Chondrocyte (in vitro differentiated cells): ENCODE measurements around the gene MLXIP. TPM values are rescaled to one million over a fixed set of nuclear protein-coding genes. Genes with fewer than 3 reads are reported as not detected.
A peak's percentile ranks its signal among the peaks of the same experiment; 100 is the strongest.
"Not testable (repeated sequence)": the region's sequence is repeated elsewhere in the genome, so short reads cannot be mapped to it uniquely, and the experiment has no call there.

ENCODE experiments used
- DNase-seq: peaks from one replicate; pipeline ENCODE4 v3.0.0; 2021; ENCODE audit warnings: mixed read lengths, low spot score
- H3K27ac Mint-ChIP-seq: one replicate; pipeline ENCODE4 v1.8.0; 2021; ENCODE audit warnings: mild to moderate bottlenecking, moderate library complexity, mixed read lengths; ENCODE audit not compliant: unreplicated experiment
- H3K27me3 Mint-ChIP-seq: 2 replicates; pipeline ENCODE4 v1.8.0; 2021; ENCODE audit warnings: low read depth, mixed read lengths
- H3K36me3 Mint-ChIP-seq: 2 replicates; pipeline ENCODE4 v1.8.0; 2021; ENCODE audit warnings: low read depth, mixed read lengths
- H3K4me1 Mint-ChIP-seq: 2 replicates; pipeline ENCODE4 v1.8.0; 2021; ENCODE audit warnings: low read depth, mild to moderate bottlenecking, mixed read lengths
- H3K4me3 Mint-ChIP-seq: one replicate; pipeline ENCODE4 v1.8.0; 2021; ENCODE audit warnings: mild to moderate bottlenecking, moderate library complexity, mixed read lengths; ENCODE audit not compliant: unreplicated experiment
- H3K9me3 Mint-ChIP-seq: 2 replicates; pipeline ENCODE4 v1.8.0; 2021; ENCODE audit warnings: low read depth, mixed read lengths
- CTCF ChIP-seq: fragments of 200-600 bp; sonication (generic); IDR thresholded peaks from 2 replicates; pipeline ENCODE4 v1.5.0; 2021; ENCODE audit warnings: antibody characterized with exemption, mild to moderate bottlenecking, moderate library complexity
- total RNA-seq: library from RNA; stranded (reverse); gene quantifications from 3 replicates; pipeline ENCODE4 v1.2.1, GENCODE V29; 2021

The MLXIP gene
- total RNA-seq, 1 donor from 2014 or later, result 61.7 TPM

GRCh38 chr12:122031342-122032216 lies 47.0 kb upstream of the MLXIP start:
- no peaks in the 10 kb centered on the region for H3K27me3 Mint-ChIP-seq
- H3K27ac Mint-ChIP-seq, result no peak overlapping the region
- peaks cover 5% of the 10 kb centered on the region for H3K4me1 Mint-ChIP-seq
- TF ChIP-seq CTCF, result peak; percentile 79
- H3K4me3 Mint-ChIP-seq, result no peak overlapping the region
- DNase-seq, result no peak
- peaks cover 6% of the 10 kb centered on the region for H3K36me3 Mint-ChIP-seq
- H3K9me3 Mint-ChIP-seq, result no peaks in the 10 kb centered on the region

GRCh38 chr12:122032580-122032979 lies 46.0 kb upstream of the MLXIP start:
- Mint-ChIP-seq H3K4me1 (peaks cover 5% of the 10 kb centered on the region), H3K36me3 (peaks cover 8% of the 10 kb centered on the region), H3K27me3 (no peaks in the 10 kb centered on the region), H3K9me3 (no peaks in the 10 kb centered on the region), H3K4me3 (no peak overlapping the region), H3K27ac (no peak overlapping the region)
- no peak for DNase-seq
- no peak for TF ChIP-seq CTCF

- H3K27ac Mint-ChIP-seq, result peak overlapping the region; percentile 17
- DNase-seq, result no peak
- no peak for TF ChIP-seq CTCF
These were observed 43.3 kb upstream of the MLXIP start for GRCh38 chr12:122035292-122035691.

GRCh38 chr12:122036153-122036552 lies 42.4 kb upstream of the MLXIP start:
- no peaks in the 10 kb centered on the region for H3K9me3 Mint-ChIP-seq
- no peak for DNase-seq
- H3K4me1 Mint-ChIP-seq, result peaks cover 8% of the 10 kb centered on the region
- TF ChIP-seq CTCF, result no peak
- no peak overlapping the region for H3K4me3 Mint-ChIP-seq
- H3K36me3 Mint-ChIP-seq, result peaks cover 8% of the 10 kb centered on the region
- no peaks in the 10 kb centered on the region for H3K27me3 Mint-ChIP-seq
- no peak overlapping the region for H3K27ac Mint-ChIP-seq

More at GRCh38 chr12:122035292-122035691, 43.3 kb upstream of the MLXIP start:
- peaks cover 8% of the 10 kb centered on the region for H3K36me3 Mint-ChIP-seq
- no peaks in the 10 kb centered on the region for H3K9me3 Mint-ChIP-seq
- H3K4me1 Mint-ChIP-seq, result peaks cover 5% of the 10 kb centered on the region
- H3K4me3 Mint-ChIP-seq, result no peak overlapping the region
- no peaks in the 10 kb centered on the region for H3K27me3 Mint-ChIP-seq

- TF ChIP-seq CTCF, result no peak
- Mint-ChIP-seq H3K9me3 (no peaks in the 10 kb centered on the region), H3K4me3 (no peak overlapping the region), H3K4me1 (peaks cover 3% of the 10 kb centered on the region), H3K36me3 (peaks cover 16% of the 10 kb centered on the region), H3K27ac (no peak overlapping the region), H3K27me3 (no peaks in the 10 kb centered on the region)
- no peak for DNase-seq
These were observed 37.8 kb upstream of the MLXIP start for GRCh38 chr12:122040579-122041386.

- H3K9me3 Mint-ChIP-seq, H3K4me3 Mint-ChIP-seq, DNase-seq, H3K27ac Mint-ChIP-seq, H3K27me3 Mint-ChIP-seq, H3K4me1 Mint-ChIP-seq: not testable (repeated sequence)
- peaks cover 12% of the 10 kb centered on the region for H3K36me3 Mint-ChIP-seq
These were observed 37.1 kb upstream of the MLXIP start for GRCh38 chr12:122041458-122041857.
